Pancreas (tissue), 10 donors: Measurements from ENCODE around the gene ITGB7. TPM values are rescaled to one million over a fixed set of nuclear protein-coding genes. Genes with fewer than 3 reads are reported as not detected.
A peak's percentile ranks its signal among the peaks of the same experiment; 100 is the strongest.

Experiments used
- ATAC-seq, 4 donors: fragments of 200-7000 bp; cut with Tn5 transposase; one replicate each; pipeline versions ENCODE4 v1.8.0 to v1.9.1; 2020; ENCODE audit warnings: mild to moderate bottlenecking in 4 of 4, moderate library complexity in 4 of 4
- DNase-seq, 6 donors: peaks; one replicate each; pipeline ENCODE4 v3.0.0-alpha.2; 2020
- FAIRE-seq: peaks from 2 replicates; lab custom pipeline; 2012; peaks lifted over from hg19 to GRCh38; lab: Jason Lieb, UNC
- H3K27ac ChIP-seq, 4 donors: fragments of 200-600 bp; sonication (generic); 1 replicate in 3 of 4; 2 replicates in 1 of 4; pipeline versions ENCODE4 v1.5.0 to v1.8.0; 2020
- H3K27me3 ChIP-seq, 4 donors: fragments of 200-600 bp; one replicate each; pipeline ENCODE4 v1.8.0; 2021
- H3K36me3 ChIP-seq, 3 donors: fragments of 200-600 bp; sonication (generic) in 1 of 3; one replicate each; pipeline versions ENCODE4 v1.5.0 to v1.8.0; 2020 to 2021
- H3K4me1 ChIP-seq, 3 donors: fragments of 200-600 bp; one replicate each; pipeline ENCODE4 v1.8.0; 2021
- H3K4me3 ChIP-seq, 4 donors: fragments of 200-600 bp; sonication (generic) in 2 of 4; one replicate each; pipeline versions ENCODE4 v1.5.0 to v1.8.0; 2020 to 2021
- H3K9me3 ChIP-seq, 4 donors: fragments of 200-600 bp; one replicate each; pipeline ENCODE4 v1.8.0; 2021
- CTCF ChIP-seq, 4 donors: fragments of 200-600 bp; sonication (generic) in 3 of 4; IDR thresholded peaks; one replicate each; pipeline versions ENCODE4 v1.5.0 to v1.8.0; 2021; ENCODE audit warnings: antibody characterized with exemption in 4 of 4
- WGBS, 2 donors: extraction: QIAGEN DNeasy Blood & Tissue Kit; methylation state at CpG; one replicate each; pipeline ENCODE4 v1.1.7; 2013; 5-methylcytosine and 5-hydroxymethylcytosine counted together
- intact Hi-C, 3 donors: fragments of 100-400 bp; cut with DNase I; formaldehyde crosslinking; loops; one replicate each; pipeline versions ENCODE4 v1.11.1 to v1.14.2; 2022
- polyA plus RNA-seq, 2 donors: library from polyadenylated mRNA; stranded (reverse); fragments of 200-250 nt; gene quantifications; one replicate each; pipeline ENCODE4 v1.2.3, GENCODE V29; 2013
- total RNA-seq, 6 donors: library from RNA; stranded (reverse); fragmentation: NEBNext Ultra II Directional in 4 of 6; extraction: Animal tissue kit (Norgen Biotek cat#: 25700) in 4 of 6; gene quantifications; one replicate each; pipeline versions ENCODE4 v1.2.1 to v1.2.4, GENCODE V29; 2021 to 2023
- donor health status: healthy with polysubstance abuse.
- donor health status: DM: no; HTN: no; CAD: no; lungs with moderate emphysema.
- donor health status: DM: no; HTN: no; CAD: no.
- donor health status: control.
- donor health status: control.
- donor health status: Bipolar disorder and iron deficiency.
- donor health status: DM: yes; HTN: yes; CAD: no.
- donor health status: DM: no; HTN: no; CAD: no.
- donor health status: DM: no; HTN: no; CAD: no.
- donor health status: DM: yes; HTN: yes; CAD: no.

The ITGB7 gene
- total and polyA plus RNA-seq, 8 donors, result 1.1 to 1.8 (median 1.6) TPM

DNA sequence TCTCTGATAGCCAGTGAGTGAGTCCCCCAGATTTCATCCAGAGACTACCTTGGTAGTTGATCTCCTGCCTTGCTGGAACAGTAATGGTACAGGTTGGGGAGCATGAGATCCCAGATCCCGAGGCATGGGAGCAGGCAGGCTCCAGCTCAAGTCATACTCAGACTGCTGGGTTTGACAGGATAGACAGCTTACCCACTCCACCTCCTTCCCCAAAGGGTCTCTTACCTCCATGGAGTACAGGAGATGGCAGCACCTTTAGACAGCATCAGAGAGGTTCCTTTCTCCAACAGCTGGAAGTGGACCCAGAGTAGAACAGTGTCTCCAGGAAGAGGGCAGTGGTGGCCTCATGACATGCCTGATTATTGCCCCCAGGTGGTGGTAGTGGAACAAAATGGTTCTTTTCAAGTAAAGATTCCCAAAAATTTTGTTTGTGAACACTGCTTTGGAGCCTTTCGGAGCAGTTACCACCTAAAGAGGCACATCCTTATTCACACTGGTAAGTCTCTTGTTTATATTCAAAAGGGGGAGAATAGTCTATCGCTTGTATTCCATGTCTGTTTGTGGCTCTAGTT lies 21.4 kb downstream of the ITGB7 start:
- TF ChIP-seq CTCF (IDR thresholded peaks at IDR 0.05), result no peak

GRCh38 chr12:53184828-53185227 lies 22.2 kb downstream of the ITGB7 start:
- 91 to 93% methylated on average over 6 of the region's 6 CpGs for WGBS, 2 donors
- FAIRE-seq (no peak), ATAC-seq (no peak), DNase-seq (no peak)
- intact Hi-C loops, result no loop called here
- Histone ChIP-seq H3K4me1 (peaks cover 14 to 24% (median 23%) of the 10 kb centered on the region in 3 donors), H3K36me3 (peaks cover 5 to 30% (median 22%) of the 10 kb centered on the region in 3 donors), H3K27ac (no peak overlapping the region), H3K9me3 (no peaks in the 10 kb centered on the region), H3K4me3 (no peak overlapping the region), H3K27me3 (no peaks in the 10 kb centered on the region)
- TF ChIP-seq CTCF (IDR thresholded peaks at IDR 0.05), result no peak

More for the DNA sequence above, 21.4 kb downstream of the ITGB7 start:
- ATAC-seq, result no peak
- no peak for FAIRE-seq
- Histone ChIP-seq H3K36me3 (peaks cover 5 to 30% (median 22%) of the 10 kb centered on the region in 3 donors), H3K9me3 (no peaks in the 10 kb centered on the region), H3K27ac (no peak overlapping the region), H3K27me3 (no peaks in the 10 kb centered on the region), H3K4me1 (peaks cover 14 to 24% (median 23%) of the 10 kb centered on the region in 3 donors), H3K4me3 (no peak overlapping the region)
- WGBS, 2 donors, result 95% methylated on average over 3 of the region's 3 CpGs
- intact Hi-C loops, result no loop called here
- DNase-seq, result no peak

DNA sequence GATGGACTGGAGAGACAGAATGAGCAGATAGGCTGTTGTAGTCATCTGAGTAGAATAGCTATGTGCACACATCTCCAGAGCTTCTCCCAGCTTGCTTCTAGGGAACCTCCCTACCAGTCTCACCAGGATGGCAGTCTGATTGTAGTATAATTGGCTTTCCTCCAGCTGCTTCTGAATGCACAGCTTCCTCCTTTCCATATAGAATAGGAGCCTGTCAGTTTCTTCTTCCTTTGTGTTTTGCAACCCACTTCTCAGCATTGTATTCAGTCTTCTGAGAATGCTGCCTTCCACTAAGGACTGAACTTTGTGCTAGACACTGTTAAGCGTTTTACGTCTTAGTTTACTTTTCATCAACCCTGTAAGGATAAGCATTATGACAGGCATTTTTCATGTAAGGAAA lies 24.1 kb downstream of the ITGB7 start:
- intact Hi-C loops, result no loop called here
- 27 to 30% methylated on average over 2 of the region's 2 CpGs for WGBS, 2 donors
- DNase-seq, result no peak
- Histone ChIP-seq H3K9me3 (no peaks in the 10 kb centered on the region), H3K4me1 (peaks cover 14 to 24% (median 23%) of the 10 kb centered on the region in 3 donors), H3K4me3 (no peak overlapping the region), H3K36me3 (peaks cover 5 to 30% (median 22%) of the 10 kb centered on the region in 3 donors), H3K27ac (no peak overlapping the region), H3K27me3 (no peaks in the 10 kb centered on the region)
- no peak for TF ChIP-seq CTCF (IDR thresholded peaks at IDR 0.05)
- no peak for FAIRE-seq
- ATAC-seq, result no peak

- Histone ChIP-seq H3K36me3 (peaks cover 2 to 29% (median 15%) of the 10 kb centered on the region in 3 donors), H3K27ac (no peak overlapping the region), H3K9me3 (no peaks in the 10 kb centered on the region), H3K4me3 (peak overlapping the region in 2 of 4 donors; percentile 66 to 75), H3K27me3 (no peaks in the 10 kb centered on the region), H3K4me1 (peaks cover 14 to 24% (median 23%) of the 10 kb centered on the region in 3 donors)
- DNase-seq, result no peak
- TF ChIP-seq CTCF (IDR thresholded peaks at IDR 0.05), result no peak
- WGBS, 2 donors, result 54 to 58% methylated on average over 2 of the region's 2 CpGs
- FAIRE-seq, result no peak
- intact Hi-C loops, result no loop called here
- ATAC-seq, result no peak
Measured at GRCh38 chr12:53181935-53182334, 25.1 kb downstream of the ITGB7 start.
